SK-N-MC (cell line): ENCODE data around the gene C15orf40.

Experiments
- EZH2 ChIP-seq: fragments of 200-600 bp; sonication (generic); IDR thresholded peaks from one replicate; pipeline ENCODE4 v1.6.1; 2017; ENCODE audit warnings: antibody characterized with exemption
- POLR2AphosphoS5 ChIP-seq: IDR thresholded peaks from 2 replicates; pipeline ENCODE4 v1.6.1; 2012; ENCODE audit warnings: mild to moderate bottlenecking, low read depth, low read length, borderline replicate concordance

GRCh38 chr15:83044156-83044555 is 32.7 kb upstream of the C15orf40 start:
- TF ChIP-seq POLR2AphosphoS5 (no peak), EZH2 (no peak)
